Activated naive CD8-positive, alpha-beta T cell treated with anti-CD3 and anti-CD28 coated beads for 36 hours (primary cell): ENCODE data around the gene TSSK2. TPM values are rescaled to one million over a fixed set of nuclear protein-coding genes. Genes with fewer than 3 reads are reported as not detected.
"Not testable (repeated sequence)": the region's sequence is repeated elsewhere in the genome, so short reads cannot be mapped to it uniquely, and the experiment has no call there.

ENCODE experiments used
- DNase-seq: peaks from one replicate; pipeline ENCODE4 v3.0.0; 2021
- H3K27ac Mint-ChIP-seq: one replicate; pipeline ENCODE4 v1.8.0; 2022; ENCODE audit warnings: mild to moderate bottlenecking, moderate library complexity, mixed read lengths
- H3K27me3 Mint-ChIP-seq: one replicate; pipeline ENCODE4 v1.8.0; 2022; ENCODE audit warnings: mild to moderate bottlenecking, mixed read lengths
- H3K36me3 Mint-ChIP-seq: one replicate; pipeline ENCODE4 v1.8.0; 2021; ENCODE audit warnings: mild to moderate bottlenecking, mixed read lengths
- H3K4me1 Mint-ChIP-seq: one replicate; pipeline ENCODE4 v1.8.0; 2021; ENCODE audit warnings: mixed read lengths
- H3K4me3 Mint-ChIP-seq: one replicate; pipeline ENCODE4 v1.8.0; 2022; ENCODE audit warnings: mild to moderate bottlenecking, moderate library complexity, mixed read lengths
- H3K9me3 Mint-ChIP-seq: one replicate; pipeline ENCODE4 v1.8.0; 2022; ENCODE audit warnings: mixed read lengths
- total RNA-seq, 2 experiments: library from RNA; stranded (reverse); gene quantifications; one replicate each; pipeline ENCODE4 v1.2.3, GENCODE V29; 2021

TSSK2 gene
- not detected for total RNA-seq

DNA sequence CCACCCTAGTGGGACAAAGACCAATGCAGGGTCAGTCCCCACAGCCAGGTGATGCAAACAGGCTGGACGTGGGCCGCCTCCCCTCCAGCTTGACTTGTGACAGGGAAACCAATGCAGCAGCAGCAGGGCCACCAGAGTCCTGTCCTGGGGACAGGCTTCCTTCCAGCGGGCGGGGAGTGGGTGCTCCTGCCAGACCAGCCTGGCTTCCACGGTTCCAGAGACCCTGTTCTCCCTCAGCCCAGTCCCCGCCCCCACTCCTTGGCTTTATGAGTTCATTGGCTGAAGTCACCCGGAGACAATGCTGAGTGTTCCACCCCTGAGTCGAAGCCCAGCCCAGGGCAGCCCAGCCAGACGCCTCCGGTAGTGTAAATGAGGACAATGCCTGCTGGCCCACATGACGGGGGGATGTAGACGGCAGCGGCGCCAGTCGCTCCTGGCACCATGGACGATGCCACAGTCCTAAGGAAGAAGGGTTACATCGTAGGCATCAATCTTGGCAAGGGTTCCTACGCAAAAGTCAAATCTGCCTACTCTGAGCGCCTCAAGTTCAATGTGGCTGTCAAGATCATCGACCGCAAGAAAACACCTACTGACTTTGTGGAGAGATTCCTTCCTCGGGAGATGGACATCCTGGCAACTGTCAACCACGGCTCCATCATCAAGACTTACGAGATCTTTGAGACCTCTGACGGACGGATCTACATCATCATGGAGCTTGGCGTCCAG lies at the start of gene TSSK2:
Gene TSSK2 (plus strand): TSS at position 350 of the 726 bp plus-strand sequence. CDS start 92 bp downstream, at position 442.
- no peak for DNase-seq
- H3K9me3 Mint-ChIP-seq = no peaks in the 10 kb centered on the region
- peaks cover 2% of the 10 kb centered on the region for H3K4me1 Mint-ChIP-seq
- H3K36me3 Mint-ChIP-seq = peaks cover 10% of the 10 kb centered on the region
- H3K27ac Mint-ChIP-seq = no peak within 1 kb of the TSS
- H3K27me3 Mint-ChIP-seq = no peaks in the 10 kb centered on the region
- no peak within 1 kb of the TSS for H3K4me3 Mint-ChIP-seq

DNA sequence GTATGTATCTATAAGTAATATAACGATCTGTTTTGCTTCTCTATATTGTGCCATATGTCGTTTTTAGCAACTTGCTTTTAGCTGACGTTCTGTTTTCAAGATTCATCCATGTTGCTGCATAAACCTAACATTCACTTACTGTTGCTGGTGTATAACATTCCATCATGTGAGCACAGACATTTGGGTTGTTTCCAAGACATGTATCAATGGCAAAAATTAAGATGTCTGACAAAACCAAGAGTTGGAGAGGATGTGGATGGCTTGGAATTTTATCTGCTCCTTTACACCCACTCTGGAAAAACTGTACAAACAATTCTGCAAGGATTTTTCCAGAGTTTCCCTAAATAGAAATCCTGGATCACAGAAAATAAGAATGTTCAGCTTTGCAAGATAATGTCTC lies 49.8 kb upstream of the TSSK2 start:
- Mint-ChIP-seq H3K4me3 (no peak overlapping the region), H3K4me1 (peaks cover 10% of the 10 kb centered on the region), H3K36me3 (peaks cover 11% of the 10 kb centered on the region), H3K9me3 (no peaks in the 10 kb centered on the region), H3K27me3 (no peaks in the 10 kb centered on the region), H3K27ac (no peak overlapping the region)
- no peak for DNase-seq

DNA sequence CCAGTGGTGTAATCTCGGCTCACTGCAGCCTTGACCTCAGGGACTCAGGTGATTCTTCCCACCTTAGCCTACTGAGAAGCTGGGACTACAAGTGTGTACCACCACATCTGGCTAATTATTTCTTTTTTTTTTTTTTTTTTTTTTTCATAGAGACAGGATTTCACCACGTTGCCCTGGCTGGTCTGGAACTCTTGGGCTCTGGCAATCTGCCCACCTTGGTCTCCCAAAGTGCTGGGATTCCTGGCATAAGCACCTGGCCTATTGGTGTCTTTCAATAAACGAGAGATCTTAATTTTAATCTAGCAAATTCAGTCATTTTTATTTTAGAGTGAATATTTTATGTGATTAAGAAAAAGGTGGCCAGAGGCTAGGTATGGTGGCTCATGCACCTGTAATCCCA lies 49.0 kb upstream of the TSSK2 start:
- no peaks in the 10 kb centered on the region for H3K9me3 Mint-ChIP-seq
- peaks cover 11% of the 10 kb centered on the region for H3K36me3 Mint-ChIP-seq
- DNase-seq = no peak
- H3K4me1 Mint-ChIP-seq = peaks cover 14% of the 10 kb centered on the region
- no peak overlapping the region for H3K4me3 Mint-ChIP-seq
- no peaks in the 10 kb centered on the region for H3K27me3 Mint-ChIP-seq
- no peak overlapping the region for H3K27ac Mint-ChIP-seq

DNA sequence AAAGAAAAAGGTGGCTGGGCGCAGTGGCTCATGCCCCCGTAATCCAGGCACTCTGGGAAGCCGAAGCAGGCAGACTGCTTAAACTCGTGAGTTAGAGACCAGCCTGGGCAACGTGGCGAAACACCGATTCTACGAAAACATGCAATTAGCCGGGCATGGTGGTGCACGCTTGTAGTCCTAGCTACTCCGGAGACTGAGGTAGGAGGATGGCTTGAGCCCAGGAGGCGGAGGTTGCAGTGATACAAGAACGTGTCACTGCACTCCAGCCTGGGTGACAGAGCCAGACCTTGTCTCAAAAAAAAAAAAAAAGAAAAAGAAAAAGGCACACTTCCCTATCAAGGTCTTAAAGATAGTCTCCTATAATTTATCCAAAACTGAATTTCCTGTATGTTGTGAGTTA lies 48.3 kb upstream of the TSSK2 start:
- DNase-seq = no peak
- Mint-ChIP-seq H3K36me3 (peaks cover 11% of the 10 kb centered on the region), H3K27me3 (no peaks in the 10 kb centered on the region), H3K4me1 (peaks cover 14% of the 10 kb centered on the region), H3K27ac (no peak overlapping the region), H3K9me3 (no peaks in the 10 kb centered on the region), H3K4me3 (no peak overlapping the region)

DNA sequence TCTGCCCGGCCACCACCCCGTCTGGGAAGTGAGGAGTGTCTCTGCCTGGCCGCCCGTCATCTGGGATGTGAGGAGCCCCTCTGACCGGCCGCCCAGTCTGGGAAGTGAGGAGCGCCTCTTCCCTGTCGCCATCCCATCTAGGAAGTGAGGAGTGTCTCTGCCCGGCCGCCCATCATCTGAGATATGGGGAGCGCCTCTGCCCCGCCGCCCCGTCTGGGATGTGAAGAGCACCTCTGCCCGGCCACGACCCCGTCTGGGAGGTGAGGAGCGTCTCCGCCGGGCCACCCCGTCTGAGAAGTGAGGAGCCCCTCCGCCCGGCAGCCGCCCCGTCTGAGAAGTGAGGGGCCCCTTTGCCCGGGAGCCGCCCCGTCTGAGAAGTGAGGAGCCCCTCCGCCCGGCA lies 47.0 kb upstream of the TSSK2 start:
- H3K36me3 Mint-ChIP-seq = peaks cover 15% of the 10 kb centered on the region
- H3K27ac Mint-ChIP-seq = not testable (repeated sequence)
- peaks cover 18% of the 10 kb centered on the region for H3K4me1 Mint-ChIP-seq

DNA sequence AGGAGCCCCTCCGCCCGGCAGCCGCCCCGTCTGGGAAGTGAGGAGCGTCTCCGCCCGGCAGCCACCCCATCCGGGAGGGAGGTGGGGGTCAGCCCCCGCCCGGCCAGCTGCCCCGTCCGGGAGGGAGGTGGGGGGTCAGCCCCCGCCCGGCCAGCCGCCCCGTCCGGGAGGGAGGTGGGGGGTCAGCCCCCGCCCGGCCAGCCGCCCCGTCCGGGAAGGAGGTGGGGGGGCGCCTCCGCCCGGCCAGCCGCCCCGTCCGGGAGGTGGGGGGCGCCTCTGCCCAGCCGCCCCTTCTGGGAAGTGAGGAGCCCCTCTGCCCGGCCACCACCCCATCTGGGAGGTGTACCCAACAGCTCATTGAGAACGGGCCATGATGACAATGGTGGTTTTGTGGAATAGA lies 46.5 kb upstream of the TSSK2 start:
- not testable (repeated sequence) for H3K27ac Mint-ChIP-seq, H3K27me3 Mint-ChIP-seq, H3K4me3 Mint-ChIP-seq, H3K9me3 Mint-ChIP-seq, DNase-seq
- peaks cover 18% of the 10 kb centered on the region for H3K4me1 Mint-ChIP-seq
- H3K36me3 Mint-ChIP-seq = peaks cover 15% of the 10 kb centered on the region

More for the DNA sequence above, 47.0 kb upstream of the TSSK2 start:
- H3K9me3 Mint-ChIP-seq, H3K27me3 Mint-ChIP-seq, DNase-seq, H3K4me3 Mint-ChIP-seq: not testable (repeated sequence)

DNA sequence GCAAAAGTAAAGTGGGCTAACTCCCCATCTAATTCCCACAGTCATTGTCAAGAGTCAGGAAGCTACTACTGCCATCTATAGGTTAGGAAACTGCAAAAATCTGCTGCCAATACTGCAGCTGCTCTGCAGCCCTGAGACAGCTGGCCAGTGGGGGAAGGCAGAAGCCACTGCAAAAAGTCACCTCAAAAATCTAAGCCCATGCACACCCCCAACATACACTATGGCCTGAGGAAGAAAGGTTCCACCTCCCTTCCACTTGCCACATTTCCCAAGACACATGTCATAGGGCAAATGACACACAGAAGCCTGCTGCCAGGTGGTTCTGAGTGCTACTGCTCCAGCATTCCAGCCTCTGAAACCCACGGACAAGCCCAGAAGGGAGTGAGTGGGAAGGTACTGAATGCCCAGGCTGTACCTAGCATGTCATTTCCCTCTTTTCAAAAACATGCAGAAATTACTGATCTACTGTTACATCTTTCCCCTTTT lies 45.8 kb upstream of the TSSK2 start:
- Mint-ChIP-seq H3K27ac (peak overlapping the region; percentile 60), H3K27me3 (no peaks in the 10 kb centered on the region), H3K4me3 (no peak overlapping the region), H3K36me3 (peaks cover 15% of the 10 kb centered on the region), H3K9me3 (no peaks in the 10 kb centered on the region), H3K4me1 (peaks cover 18% of the 10 kb centered on the region)
- no peak for DNase-seq

DNA sequence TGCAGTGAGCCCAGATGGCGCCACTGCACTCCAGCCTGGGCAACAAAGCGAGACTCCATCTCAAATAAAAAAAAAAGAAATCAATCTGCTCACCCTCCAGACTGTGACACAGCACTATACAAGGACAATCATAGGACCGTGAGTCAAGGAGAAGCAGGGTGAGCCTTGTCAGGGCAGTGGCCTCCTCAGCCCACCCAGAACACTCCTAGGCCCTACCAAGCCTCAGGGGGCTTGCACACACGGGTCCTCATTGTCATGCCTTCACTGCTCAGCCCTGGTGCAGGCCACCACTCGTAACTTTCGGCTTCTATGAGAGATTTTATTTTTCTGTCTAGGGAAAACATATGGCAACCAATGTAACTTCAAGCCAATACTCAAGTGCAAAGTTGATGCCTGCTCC lies 44.7 kb upstream of the TSSK2 start:
- DNase-seq = no peak
- Mint-ChIP-seq H3K9me3 (no peaks in the 10 kb centered on the region), H3K36me3 (peaks cover 15% of the 10 kb centered on the region), H3K4me1 (peaks cover 19% of the 10 kb centered on the region), H3K27me3 (no peaks in the 10 kb centered on the region), H3K4me3 (no peak overlapping the region), H3K27ac (no peak overlapping the region)

DNA sequence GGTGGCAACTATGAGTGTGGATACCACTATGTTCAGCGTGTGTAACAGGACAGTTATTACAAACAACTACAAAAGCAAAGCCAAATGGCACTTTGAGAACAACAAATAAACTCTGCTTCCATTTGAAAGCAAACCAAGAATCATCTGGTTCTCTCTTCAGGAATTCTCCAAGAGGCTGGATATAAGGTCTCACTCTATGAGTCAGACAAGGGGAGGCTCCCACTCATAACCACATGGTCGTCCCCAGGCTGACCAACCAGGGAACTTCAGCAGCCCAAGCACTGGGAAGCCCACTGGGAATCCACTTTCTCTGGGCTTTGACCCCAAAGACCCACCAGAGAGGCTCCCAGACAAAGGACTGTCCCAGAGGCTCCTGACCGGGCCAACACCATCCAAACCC lies 44.2 kb upstream of the TSSK2 start:
- no peak overlapping the region for H3K27ac Mint-ChIP-seq
- H3K9me3 Mint-ChIP-seq = no peaks in the 10 kb centered on the region
- no peak overlapping the region for H3K4me3 Mint-ChIP-seq
- no peaks in the 10 kb centered on the region for H3K27me3 Mint-ChIP-seq
- peaks cover 19% of the 10 kb centered on the region for H3K4me1 Mint-ChIP-seq
- no peak for DNase-seq
- H3K36me3 Mint-ChIP-seq = peaks cover 15% of the 10 kb centered on the region

DNA sequence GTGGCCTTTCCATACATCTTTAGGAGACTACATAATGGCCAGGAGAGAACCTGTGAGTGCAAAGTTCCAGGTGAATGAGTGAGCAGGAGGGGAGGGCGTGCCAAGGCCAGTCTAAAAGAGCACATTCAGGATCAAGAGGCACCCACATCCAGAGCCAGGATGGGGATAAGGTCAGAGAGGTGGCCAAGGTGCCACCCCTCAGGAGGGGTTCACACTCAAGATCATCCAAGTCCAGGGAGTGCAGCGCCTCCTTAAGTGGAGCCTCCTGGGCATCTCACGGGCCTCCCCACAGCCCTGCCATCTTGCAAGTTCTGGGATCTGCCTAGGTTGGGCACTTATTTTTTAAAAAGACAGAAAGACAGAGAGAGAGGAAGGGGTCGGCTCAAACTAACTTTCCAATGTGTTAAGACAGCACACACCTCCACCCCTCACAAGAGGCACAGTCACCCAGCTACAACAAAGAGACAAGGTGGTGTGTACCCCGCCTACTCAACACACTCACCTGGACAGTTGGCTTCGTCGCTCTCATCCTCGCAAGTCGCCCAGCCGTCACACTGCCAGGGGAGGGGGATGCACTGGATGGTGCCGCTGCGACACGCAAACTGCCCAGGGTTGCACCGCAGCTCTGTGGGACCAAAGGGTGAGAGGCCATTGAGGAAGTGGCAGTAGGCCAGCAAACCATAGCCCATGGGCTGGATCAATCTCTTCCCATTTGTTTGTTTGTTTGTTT lies 42.1 kb upstream of the TSSK2 start:
- Mint-ChIP-seq H3K4me1 (peaks cover 21% of the 10 kb centered on the region), H3K9me3 (no peaks in the 10 kb centered on the region), H3K27ac (no peak overlapping the region), H3K36me3 (peaks cover 16% of the 10 kb centered on the region), H3K4me3 (peak overlapping the region; percentile 30), H3K27me3 (no peaks in the 10 kb centered on the region)
- no peak for DNase-seq

DNA sequence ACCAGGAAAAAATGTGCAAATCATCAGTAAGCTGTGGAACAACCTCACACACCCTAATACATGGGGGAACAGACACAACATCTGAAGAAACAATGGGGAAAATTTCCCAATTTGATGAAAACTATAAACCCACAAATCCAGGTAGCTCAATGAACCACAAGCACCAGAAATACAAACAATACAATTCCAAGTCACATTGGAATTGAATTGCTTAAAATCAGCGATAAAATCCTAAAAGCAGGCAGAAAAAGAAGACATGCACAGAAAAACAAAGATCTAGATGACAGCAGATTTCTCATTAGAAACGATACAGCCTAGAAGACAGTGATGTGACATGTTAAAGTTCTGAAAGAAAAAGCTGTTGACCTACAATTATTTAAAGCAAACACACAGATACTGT lies 40.9 kb upstream of the TSSK2 start:
- H3K4me3 Mint-ChIP-seq = no peak overlapping the region
- no peaks in the 10 kb centered on the region for H3K9me3 Mint-ChIP-seq
- peaks cover 22% of the 10 kb centered on the region for H3K36me3 Mint-ChIP-seq
- DNase-seq = no peak
- no peaks in the 10 kb centered on the region for H3K27me3 Mint-ChIP-seq
- H3K27ac Mint-ChIP-seq = no peak overlapping the region
- peaks cover 19% of the 10 kb centered on the region for H3K4me1 Mint-ChIP-seq

DNA sequence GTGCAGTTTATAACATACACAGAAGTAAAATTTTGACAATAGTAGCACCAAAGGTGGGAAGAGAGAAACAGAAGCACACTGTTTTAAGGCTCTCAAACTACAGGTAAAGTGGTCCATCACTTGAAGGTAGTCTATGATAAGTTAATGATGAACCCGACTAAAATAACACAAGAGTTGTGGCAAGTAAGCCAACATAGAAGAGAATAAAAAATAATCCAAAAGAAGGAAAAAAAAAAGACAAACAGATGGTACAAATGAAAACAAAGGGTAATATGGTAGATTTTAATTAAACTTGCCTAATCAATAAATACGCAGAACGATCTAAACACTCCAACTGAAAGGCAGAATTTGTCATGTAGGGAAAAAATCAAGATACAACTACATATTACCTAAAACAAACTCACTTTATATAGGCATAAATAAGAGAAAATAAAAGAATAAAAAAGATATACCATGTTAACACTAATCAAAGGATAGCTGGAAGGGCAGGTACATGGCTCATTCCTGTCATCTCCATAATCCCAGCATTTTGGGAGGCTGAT lies 40.5 kb upstream of the TSSK2 start:
- Mint-ChIP-seq H3K27me3 (no peaks in the 10 kb centered on the region), H3K27ac (no peak overlapping the region), H3K4me3 (no peak overlapping the region), H3K36me3 (peaks cover 20% of the 10 kb centered on the region), H3K4me1 (peaks cover 15% of the 10 kb centered on the region), H3K9me3 (no peaks in the 10 kb centered on the region)
- no peak for DNase-seq

DNA sequence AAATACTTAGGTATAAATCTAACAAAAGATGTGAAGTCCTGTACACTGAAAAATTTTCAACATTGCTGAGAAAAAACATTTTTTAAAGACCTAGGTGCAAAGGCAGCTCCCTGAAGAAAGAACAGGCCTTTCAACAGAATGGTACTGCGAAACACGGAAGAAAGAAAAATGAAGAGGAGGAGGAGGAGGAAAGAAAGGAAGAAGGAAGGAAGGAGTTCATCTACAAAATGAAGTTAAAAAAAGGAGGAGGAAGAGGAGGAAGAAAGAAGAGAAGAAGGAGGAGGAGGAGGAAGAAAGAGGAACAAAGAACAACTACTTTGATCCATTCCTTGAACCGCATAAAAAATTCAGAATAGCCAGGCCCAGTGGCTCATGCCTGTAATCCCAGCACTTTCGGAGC lies 38.4 kb upstream of the TSSK2 start:
- no peaks in the 10 kb centered on the region for H3K9me3 Mint-ChIP-seq
- no peak for DNase-seq
- no peak overlapping the region for H3K4me3 Mint-ChIP-seq
- H3K36me3 Mint-ChIP-seq = peaks cover 25% of the 10 kb centered on the region
- no peaks in the 10 kb centered on the region for H3K27me3 Mint-ChIP-seq
- H3K27ac Mint-ChIP-seq = peak overlapping the region; percentile 54
- H3K4me1 Mint-ChIP-seq = peaks cover 21% of the 10 kb centered on the region

DNA sequence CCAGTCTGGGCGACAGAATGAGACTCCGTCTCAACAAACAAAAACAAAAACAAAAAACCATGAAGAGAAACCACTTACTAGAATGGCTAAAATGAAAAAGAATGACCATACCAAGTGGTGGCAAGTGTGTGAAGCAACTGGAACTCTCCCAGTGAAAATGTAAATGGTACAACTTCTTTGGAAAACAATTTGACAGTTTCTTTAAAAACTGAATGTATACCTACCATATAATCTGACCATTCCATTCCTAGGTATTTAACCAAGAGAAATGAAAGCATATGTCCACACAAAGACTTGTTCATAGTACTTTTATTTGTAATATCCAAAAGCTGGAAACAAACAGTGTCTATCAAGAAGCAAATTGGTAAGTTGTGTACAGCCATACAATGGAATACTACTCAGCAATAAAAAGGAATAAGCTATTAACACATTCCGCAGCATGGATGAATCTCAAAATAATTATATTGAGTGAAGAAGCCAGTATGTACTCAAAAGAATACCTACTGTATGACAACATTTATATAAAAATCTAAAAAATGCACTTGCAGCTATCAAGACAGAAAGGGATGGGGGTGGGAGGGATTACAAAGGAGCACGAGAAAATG lies 36.6 kb upstream of the TSSK2 start:
- peaks cover 24% of the 10 kb centered on the region for H3K36me3 Mint-ChIP-seq
- H3K27me3 Mint-ChIP-seq = no peaks in the 10 kb centered on the region

DNA sequence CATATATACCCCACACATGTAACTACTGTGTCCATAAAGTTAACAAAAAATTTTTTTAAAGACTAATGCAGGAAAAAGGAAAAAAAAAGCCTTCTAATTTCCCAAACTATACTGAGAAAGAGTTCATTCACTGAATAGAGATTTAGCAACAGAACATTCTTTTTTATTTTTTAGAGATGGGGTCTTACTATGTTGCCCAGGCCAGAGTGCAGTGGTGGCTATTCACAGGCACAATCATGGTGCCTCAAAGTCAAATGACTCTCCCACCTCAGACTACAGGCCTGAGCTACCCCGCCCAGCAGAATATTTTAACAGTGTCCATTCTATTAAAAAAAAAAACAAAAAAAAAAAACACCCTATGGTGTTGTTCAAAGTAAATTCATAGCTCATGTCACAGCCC lies 34.6 kb upstream of the TSSK2 start:
- Mint-ChIP-seq H3K4me1 (peaks cover 24% of the 10 kb centered on the region), H3K36me3 (peaks cover 30% of the 10 kb centered on the region), H3K4me3 (no peak overlapping the region), H3K27me3 (no peaks in the 10 kb centered on the region), H3K9me3 (no peaks in the 10 kb centered on the region), H3K27ac (no peak overlapping the region)
- no peak for DNase-seq

More for the DNA sequence above, 36.6 kb upstream of the TSSK2 start:
- H3K4me3 Mint-ChIP-seq = no peak overlapping the region
- H3K4me1 Mint-ChIP-seq = peaks cover 24% of the 10 kb centered on the region
- no peak for DNase-seq
- H3K27ac Mint-ChIP-seq = no peak overlapping the region
- H3K9me3 Mint-ChIP-seq = no peaks in the 10 kb centered on the region
